T-helper 1 cell treated with Interleukin-12 subunit alpha and Interleukin-12 subunit beta and Interleukin-4 antibody, amounts not matched to agents 30 ng/mL and 1 ng/mL, for 36 hours (primary cell): ENCODE measurements around the gene PACRG. TPM values are rescaled to one million over a fixed set of nuclear protein-coding genes. Genes with fewer than 3 reads are reported as not detected.

Experiments
- intact Hi-C: fragments of 100-400 bp; cut with micrococcal nuclease; formaldehyde crosslinking; loops from one replicate; pipeline ENCODE4 v1.15.1; 2024
- total RNA-seq: library from RNA; stranded (reverse); gene quantifications from 2 replicates; pipeline ENCODE4 v1.2.3, GENCODE V29; 2022

PACRG gene
- total RNA-seq, 1 donor from 2014 or later: not detected

- intact Hi-C loops: no loop called here
Observed at GRCh38 chr6:162999575-163000285, 272.0 kb downstream of the PACRG start.

- intact Hi-C loops: no loop called here
Observed at GRCh38 chr6:163001330-163001729, 273.6 kb downstream of the PACRG start.

- intact Hi-C loops: no loop called here
Observed at GRCh38 chr6:163008186-163008585, 280.4 kb downstream of the PACRG start.

- intact Hi-C loops: no loop called here
Observed at GRCh38 chr6:163008626-163009025, 280.9 kb downstream of the PACRG start.

DNA sequence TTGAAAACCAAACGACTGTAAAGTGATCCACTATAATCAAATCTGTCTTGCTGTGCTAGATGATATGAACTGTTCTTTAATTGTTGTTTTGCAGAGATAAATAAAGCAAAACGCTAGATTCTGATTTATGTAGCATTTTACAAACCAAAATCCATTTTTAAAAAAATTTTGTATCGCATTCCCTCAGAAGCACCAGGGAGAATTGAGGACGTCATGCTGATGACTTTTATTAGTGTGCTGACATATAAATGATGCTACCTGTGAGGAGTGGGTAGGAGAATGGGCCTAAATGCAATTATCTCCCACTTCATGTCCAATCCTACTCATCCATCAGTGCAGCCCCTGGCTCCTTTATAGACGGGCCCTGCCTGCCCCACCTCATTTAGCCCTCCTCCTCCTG is 282.4 kb downstream of the PACRG start:
- intact Hi-C loops: no loop called here

- intact Hi-C loops: no loop called here
Observed at GRCh38 chr6:163014736-163015135, 287.0 kb downstream of the PACRG start.

DNA sequence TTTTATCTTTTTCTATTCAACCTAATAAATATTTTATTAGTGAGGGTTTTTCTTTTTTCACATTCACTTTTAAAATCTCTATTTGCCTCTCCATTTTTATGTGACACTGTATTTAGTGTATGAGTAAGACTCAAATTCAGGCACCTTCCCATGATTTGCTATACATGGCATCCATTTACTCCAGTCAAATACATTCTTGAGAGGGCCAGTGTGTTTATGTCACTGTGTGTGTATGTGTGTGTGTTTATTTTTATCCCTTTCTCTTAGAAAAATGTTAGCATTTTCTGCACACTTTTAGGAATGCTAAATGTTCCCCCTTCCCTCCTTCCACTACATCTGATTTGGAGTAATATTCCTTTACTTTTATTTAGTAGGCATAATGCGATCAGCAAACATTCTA is 290.0 kb downstream of the PACRG start:
- intact Hi-C loops: no loop called here

DNA sequence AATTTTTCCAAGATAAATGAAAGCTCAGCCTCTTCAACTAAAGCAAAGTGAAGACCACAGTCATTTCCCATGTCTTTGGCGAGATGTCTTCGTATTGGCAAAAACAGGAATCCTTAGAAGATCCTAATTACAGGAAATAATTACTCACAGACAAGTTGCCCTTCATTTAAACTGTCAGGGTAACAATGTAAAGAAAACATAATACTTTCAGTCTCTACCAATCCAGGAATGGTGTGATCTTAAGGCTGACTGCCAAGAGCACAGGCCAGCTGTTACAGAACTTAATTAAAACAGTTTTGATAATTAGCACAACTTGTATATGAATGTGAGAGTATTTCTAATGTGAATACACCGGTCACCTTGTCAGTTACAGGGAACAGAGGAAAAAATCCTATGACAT is 292.2 kb downstream of the PACRG start:
- intact Hi-C loops: no loop called here

DNA sequence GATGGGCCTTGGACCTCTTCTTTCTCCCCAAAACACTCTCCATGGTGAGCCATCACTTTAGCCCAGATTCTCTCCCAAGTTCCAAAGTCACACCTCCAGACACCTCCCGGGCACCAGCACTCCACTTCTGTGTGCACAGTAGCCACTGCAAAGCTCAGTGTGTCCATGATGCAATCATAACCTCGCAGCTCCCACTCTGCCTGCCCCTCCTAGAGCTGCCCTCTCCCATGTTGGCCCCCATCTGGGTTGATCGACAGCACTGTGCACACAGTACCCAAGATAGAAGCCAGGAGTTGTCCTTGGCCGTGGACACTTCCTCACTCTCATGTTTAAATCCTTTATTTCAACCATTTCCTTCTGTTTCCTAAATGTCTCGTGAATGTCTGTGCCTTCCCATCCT is 293.3 kb downstream of the PACRG start:
- intact Hi-C loops: no loop called here

GRCh38 chr6:163023700-163024099 is 295.9 kb downstream of the PACRG start:
- intact Hi-C loops: no loop called here

DNA sequence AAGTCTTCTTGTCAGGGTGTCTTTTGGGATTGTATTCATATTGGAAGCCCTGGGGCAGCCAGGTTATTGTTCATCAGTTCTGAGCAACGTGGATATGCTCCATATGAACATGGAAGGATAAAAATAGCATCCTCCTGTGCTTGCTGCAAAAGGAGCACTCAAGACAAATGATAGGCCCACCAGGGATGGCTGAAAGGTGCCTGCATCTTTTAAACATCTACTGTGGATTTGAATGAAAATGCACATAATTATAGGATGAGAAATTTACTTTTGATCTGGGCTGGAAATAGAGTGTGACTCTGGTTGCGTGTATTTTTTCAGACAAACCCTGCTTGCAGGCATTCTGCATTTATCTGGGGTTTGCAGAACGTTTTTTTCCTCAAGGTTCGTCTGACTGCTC is 299.1 kb downstream of the PACRG start:
- intact Hi-C loops: no loop called here

GRCh38 chr6:163030980-163031379 is 303.2 kb downstream of the PACRG start:
- intact Hi-C loops: no loop called here

DNA sequence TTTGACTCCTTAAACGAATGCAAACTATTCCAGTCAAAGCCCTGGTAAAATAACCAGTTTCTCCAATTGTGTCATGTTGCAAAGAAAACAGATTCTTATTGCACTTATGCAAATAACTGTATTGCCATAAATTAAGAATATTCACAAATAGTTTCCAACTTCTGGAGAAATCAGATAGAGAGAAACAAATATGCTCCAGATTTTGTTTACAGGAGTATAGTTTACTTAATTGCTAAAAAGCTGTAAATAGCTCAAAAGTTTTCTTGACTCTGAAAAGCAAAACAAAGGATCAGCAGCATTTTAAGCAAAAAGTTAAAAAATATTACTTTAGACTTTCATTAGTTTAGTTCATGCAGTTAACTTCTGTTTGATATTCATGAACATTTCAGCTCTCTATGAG is 304.2 kb downstream of the PACRG start:
- intact Hi-C loops: no loop called here

GRCh38 chr6:163036160-163036645 is 308.4 kb downstream of the PACRG start:
- intact Hi-C loops: no loop called here

DNA sequence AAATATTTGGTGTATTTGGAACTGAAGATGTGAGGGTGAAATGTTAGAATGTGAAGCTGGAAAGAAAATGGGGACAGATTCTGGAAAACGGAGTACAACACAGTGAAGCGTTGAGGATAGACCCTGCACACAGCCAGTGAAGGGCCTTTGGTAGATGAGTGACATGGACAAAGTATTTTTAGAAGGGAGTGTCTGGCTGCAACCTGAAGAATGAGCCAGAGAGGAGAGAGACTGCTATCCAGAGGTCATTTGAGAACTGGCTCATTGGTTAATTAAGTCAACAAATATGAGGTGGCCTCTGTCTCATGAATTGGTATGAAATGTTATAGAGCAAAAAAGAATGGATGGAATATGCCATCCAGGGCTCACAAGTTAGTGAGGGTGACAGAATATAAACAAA is 310.5 kb downstream of the PACRG start:
- intact Hi-C loops: no loop called here

- intact Hi-C loops: no loop called here
Observed at GRCh38 chr6:163048345-163048744, 320.6 kb downstream of the PACRG start.

GRCh38 chr6:163053667-163054344 is 326.0 kb downstream of the PACRG start:
- intact Hi-C loops: no loop called here

- intact Hi-C loops: no loop called here
Observed at GRCh38 chr6:163054641-163055040, 326.9 kb downstream of the PACRG start.

DNA sequence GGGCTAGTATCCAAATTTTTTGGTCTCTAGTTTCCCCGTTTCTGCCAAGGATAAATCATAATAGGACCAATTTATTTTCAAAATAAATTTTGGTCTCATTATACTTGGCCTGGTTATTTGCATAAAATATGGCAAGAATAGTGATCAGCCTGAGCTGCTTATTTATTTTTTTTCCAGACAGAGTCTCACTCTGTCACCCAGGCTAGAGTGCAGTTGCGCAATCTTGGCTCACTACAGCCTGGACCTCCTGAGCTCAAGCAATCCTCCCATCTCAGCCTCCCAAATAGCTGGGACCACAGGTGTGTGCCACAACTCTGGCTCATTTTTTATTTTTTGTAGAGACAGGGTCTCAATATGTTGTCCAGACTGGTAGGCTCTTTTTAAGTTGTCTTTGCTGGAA is 329.5 kb downstream of the PACRG start:
- intact Hi-C loops: no loop called here

DNA sequence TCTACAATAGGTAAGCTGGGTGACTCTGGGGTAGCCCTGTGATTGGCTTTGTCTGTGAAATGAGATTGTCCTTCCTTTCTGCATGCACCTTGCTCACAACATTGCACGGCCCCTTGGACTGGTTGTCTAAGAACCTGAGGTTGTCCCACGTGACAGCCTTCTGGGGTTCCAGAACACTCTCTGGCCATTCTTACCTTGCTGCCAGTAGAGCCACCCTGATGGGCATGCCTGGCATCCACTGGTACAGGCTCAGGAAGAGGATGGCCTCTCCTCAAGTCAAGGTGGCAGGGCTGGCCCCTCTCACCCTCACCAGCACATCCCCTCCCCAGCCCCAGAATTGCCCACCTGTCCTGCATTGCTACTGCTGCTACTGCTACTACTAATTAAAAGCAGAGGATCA is 335.0 kb downstream of the PACRG start:
- intact Hi-C loops: no loop called here

GRCh38 chr6:163063561-163063960 is 335.8 kb downstream of the PACRG start:
- intact Hi-C loops: no loop called here

GRCh38 chr6:163064397-163064796 is 336.6 kb downstream of the PACRG start:
- intact Hi-C loops: no loop called here

- intact Hi-C loops: no loop called here
Observed at GRCh38 chr6:163066200-163066599, 338.4 kb downstream of the PACRG start.
